ENCODE results near the gene GPR32. TPM values are rescaled to one million over a fixed set of nuclear protein-coding genes. Genes with fewer than 3 reads are reported as not detected.
"Not testable (repeated sequence)": the region's sequence is repeated elsewhere in the genome, so short reads cannot be mapped to it uniquely, and the experiment has no call there.

The GPR32 gene
- total RNA-seq, 1 donor from 2014 or later, result not detected

DNA sequence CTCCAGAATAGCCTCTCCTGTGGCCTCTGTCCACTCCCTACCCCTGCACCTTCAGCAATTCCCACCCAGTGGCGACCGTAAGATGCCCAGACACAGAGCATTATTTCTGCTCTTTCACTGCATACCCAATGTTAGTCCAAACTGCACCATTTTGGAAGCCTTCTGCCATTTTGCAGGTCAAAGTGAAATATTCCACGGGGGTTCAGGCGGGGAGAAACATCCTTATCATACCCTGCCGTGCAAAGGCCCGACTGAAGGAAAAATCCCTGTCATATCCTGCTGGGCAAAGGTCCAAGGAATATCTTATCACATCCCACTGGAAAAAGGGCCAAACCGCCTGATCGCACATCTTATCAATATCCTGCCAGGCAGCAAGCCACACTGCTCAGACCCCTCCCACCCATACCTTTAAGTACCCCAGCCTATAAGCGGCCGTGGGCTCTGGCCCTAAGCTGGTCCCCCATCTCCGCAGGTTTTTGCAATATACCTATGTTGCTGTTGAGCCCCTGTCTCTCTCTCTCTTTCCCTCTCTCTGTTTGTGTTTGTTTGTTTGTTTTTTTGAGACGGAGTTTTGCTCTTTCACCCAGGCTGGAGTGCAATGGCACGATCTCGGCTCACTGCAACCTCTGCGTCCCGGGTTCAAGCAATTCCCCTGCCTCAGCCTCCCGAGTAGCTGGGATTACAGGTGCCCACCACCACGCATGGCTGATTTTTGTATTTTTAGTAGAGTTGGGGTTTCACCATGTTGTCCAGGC lies 28.9 kb upstream of the GPR32 start:
- TF ChIP-seq CTCF (IDR thresholded peaks at IDR 0.05; ENCODE audit: unreplicated experiment), result no peak
- Mint-ChIP-seq H3K4me1 (ENCODE audit: low read depth) (no peaks in the 10 kb centered on the region), H3K27me3 (peaks cover 49% of the 10 kb centered on the region), H3K36me3 (ENCODE audit: insufficient read depth) (no peaks in the 10 kb centered on the region), H3K27ac (no peak overlapping the region), H3K4me3 (ENCODE audit: low read depth) (no peak overlapping the region), H3K9me3 (ENCODE audit: low read depth) (no peaks in the 10 kb centered on the region)
- no peak for DNase-seq (ENCODE audit: low spot score, unreplicated experiment)

DNA sequence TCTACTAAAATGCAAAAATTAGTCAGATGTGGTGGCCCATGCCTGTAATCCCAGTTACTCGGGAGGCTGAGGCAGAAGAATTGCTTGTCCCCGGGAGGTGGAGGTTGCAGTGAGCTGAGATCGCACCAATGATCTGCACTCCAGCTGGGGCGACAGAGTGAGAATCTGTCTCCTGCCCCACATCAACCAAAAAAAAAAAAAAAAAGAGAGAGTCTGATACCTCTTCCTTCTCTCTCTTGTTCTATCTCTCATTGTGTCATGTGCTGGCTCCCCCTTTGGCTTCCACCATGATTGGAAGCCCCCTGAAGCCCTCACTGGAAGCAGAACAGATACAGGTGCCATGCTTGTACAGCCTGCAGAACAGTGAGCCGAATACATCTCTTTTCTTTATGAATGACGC lies 26.7 kb upstream of the GPR32 start:
- Mint-ChIP-seq H3K9me3 (ENCODE audit: low read depth) (no peaks in the 10 kb centered on the region), H3K36me3 (ENCODE audit: insufficient read depth) (no peaks in the 10 kb centered on the region), H3K27me3 (peaks cover 37% of the 10 kb centered on the region), H3K4me1 (ENCODE audit: low read depth) (no peaks in the 10 kb centered on the region), H3K27ac (no peak overlapping the region), H3K4me3 (ENCODE audit: low read depth) (no peak overlapping the region)
- TF ChIP-seq CTCF (IDR thresholded peaks at IDR 0.05; ENCODE audit: unreplicated experiment), result no peak
- no peak for DNase-seq (ENCODE audit: low spot score, unreplicated experiment)

- peaks cover 22% of the 10 kb centered on the region for H3K27me3 Mint-ChIP-seq
- peaks cover 2% of the 10 kb centered on the region for H3K4me1 Mint-ChIP-seq (ENCODE audit: low read depth)
- no peaks in the 10 kb centered on the region for H3K9me3 Mint-ChIP-seq (ENCODE audit: low read depth)
- no peak for DNase-seq (ENCODE audit: low spot score, unreplicated experiment)
- H3K36me3 Mint-ChIP-seq (ENCODE audit: insufficient read depth), result no peaks in the 10 kb centered on the region
- no peak overlapping the region for H3K4me3 Mint-ChIP-seq (ENCODE audit: low read depth)
- no peak for TF ChIP-seq CTCF (IDR thresholded peaks at IDR 0.05; ENCODE audit: unreplicated experiment)
- H3K27ac Mint-ChIP-seq, result no peak overlapping the region
Observed at GRCh38 chr19:50745221-50745620, 25.0 kb upstream of the GPR32 start.

DNA sequence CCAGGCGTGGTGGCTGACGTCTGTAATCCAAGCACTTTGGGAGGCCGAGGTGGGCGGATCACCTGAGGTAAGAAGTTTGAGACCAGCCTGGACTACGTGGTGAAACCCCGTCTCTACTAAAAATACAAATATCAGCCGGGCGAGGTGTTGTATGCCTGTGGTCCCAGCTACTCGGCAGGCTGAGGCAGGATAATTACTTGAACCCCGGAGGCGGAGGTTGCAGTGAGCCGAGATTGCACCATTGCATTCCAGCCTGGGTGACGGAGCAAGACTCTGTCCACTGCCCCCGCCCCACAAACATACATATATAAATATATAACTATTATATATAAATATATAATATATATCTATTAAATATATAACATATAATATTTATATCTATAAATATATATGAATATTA lies 23.1 kb upstream of the GPR32 start:
- not testable (repeated sequence) for H3K27ac Mint-ChIP-seq; H3K36me3 Mint-ChIP-seq (ENCODE audit: insufficient read depth); H3K9me3 Mint-ChIP-seq (ENCODE audit: low read depth); DNase-seq (ENCODE audit: low spot score, unreplicated experiment); H3K4me3 Mint-ChIP-seq (ENCODE audit: low read depth); H3K4me1 Mint-ChIP-seq (ENCODE audit: low read depth)
- H3K27me3 Mint-ChIP-seq, result peaks cover 11% of the 10 kb centered on the region

DNA sequence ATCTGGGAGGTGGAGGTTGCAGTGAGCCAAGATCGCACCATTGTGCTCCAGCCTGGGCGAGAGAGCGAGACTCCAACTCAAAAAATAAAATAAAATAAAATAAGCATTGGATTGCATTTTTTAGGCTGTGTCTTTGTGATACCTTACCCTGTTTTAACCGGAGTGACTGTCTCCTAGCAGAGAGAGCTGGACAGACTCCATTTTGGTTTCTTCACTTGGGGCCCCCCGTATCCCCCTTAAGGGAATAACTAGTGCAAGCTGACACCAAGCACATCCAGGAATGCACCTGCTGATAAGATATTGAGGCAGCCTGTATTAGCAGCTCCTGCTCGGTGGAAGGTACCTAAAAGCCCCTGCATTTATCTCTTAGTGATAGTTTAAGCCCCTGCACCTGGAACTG lies 20.8 kb upstream of the GPR32 start:
- no peaks in the 10 kb centered on the region for H3K9me3 Mint-ChIP-seq (ENCODE audit: low read depth)
- H3K4me1 Mint-ChIP-seq (ENCODE audit: low read depth), result peaks cover 2% of the 10 kb centered on the region
- H3K4me3 Mint-ChIP-seq (ENCODE audit: low read depth), result no peak overlapping the region
- no peak for TF ChIP-seq CTCF (IDR thresholded peaks at IDR 0.05; ENCODE audit: unreplicated experiment)
- no peak for DNase-seq (ENCODE audit: low spot score, unreplicated experiment)
- no peaks in the 10 kb centered on the region for H3K36me3 Mint-ChIP-seq (ENCODE audit: insufficient read depth)
- no peak overlapping the region for H3K27ac Mint-ChIP-seq
- H3K27me3 Mint-ChIP-seq, result peaks cover 11% of the 10 kb centered on the region

DNA sequence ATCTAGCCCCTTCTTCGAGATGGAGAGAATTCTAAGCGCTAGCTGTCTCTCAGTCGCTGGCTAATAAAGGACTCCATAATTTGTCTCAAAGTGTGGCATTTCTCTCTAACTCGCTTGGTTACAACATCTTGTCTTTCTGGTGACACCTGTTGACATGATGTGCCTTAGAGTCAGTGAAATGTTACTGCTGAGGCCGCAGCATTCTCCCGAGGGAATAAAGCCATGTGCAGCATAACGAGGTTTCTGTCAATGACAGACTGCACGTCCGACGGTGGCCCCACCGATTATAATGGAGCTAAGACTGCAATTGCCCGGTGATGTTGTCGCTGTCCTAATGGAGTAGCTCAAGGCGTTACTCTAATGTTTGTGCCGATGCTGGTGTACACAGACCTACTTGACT lies 20.3 kb upstream of the GPR32 start:
- Mint-ChIP-seq H3K27ac (no peak overlapping the region), H3K36me3 (ENCODE audit: insufficient read depth) (no peaks in the 10 kb centered on the region), H3K9me3 (ENCODE audit: low read depth) (no peaks in the 10 kb centered on the region), H3K4me1 (ENCODE audit: low read depth) (peaks cover 2% of the 10 kb centered on the region), H3K27me3 (peaks cover 12% of the 10 kb centered on the region), H3K4me3 (ENCODE audit: low read depth) (no peak overlapping the region)
- TF ChIP-seq CTCF (IDR thresholded peaks at IDR 0.05; ENCODE audit: unreplicated experiment), result no peak
- DNase-seq (ENCODE audit: low spot score, unreplicated experiment), result no peak
